Measurements from ENCODE around the gene KLHL17.

Gene KLHL17

DNA sequence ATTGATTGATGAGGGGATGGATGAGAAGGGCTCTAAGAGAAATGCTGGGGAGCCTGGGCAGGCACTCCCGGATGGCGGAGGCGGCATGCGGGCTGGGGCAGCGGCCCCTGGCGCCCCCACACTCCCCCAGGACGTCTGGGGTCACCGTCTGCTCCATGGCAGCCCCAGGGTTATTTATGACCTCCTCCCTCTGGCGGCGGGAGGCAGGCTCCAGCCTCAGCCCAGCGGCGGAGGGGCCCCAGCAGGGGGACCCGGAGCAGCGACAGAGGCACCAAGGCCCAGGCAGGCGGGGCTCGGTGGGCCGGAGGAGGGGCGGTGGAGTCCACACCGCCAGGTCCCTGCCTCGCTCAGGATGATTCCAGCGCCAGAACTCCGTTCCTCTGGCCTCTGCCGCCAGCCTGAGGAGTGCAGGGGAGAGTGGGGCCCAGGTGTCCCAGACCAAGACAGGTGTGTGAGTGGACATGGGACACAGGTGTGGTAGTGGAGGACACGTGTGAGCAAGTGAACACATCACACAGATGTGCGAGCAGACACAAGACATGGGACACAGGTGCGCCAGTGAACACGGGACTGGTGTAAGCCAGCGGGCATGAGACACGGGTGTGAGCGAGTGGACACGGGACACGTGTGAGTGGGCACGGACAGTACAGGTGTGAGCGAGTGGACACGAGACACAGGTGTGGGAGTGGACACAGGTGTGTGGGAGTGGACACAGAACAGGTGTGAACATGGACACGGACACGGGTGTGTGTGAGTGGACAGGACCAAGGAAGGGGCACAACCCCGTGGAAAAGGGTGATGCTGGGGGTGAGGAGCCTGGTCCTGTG, 39.2 kb upstream of the KLHL17 start:
- FAIRE-seq, result no peak
- DNase-seq (ENCODE audit: extremely low spot score, insufficient read length, low read depth), result no peak

DNA sequence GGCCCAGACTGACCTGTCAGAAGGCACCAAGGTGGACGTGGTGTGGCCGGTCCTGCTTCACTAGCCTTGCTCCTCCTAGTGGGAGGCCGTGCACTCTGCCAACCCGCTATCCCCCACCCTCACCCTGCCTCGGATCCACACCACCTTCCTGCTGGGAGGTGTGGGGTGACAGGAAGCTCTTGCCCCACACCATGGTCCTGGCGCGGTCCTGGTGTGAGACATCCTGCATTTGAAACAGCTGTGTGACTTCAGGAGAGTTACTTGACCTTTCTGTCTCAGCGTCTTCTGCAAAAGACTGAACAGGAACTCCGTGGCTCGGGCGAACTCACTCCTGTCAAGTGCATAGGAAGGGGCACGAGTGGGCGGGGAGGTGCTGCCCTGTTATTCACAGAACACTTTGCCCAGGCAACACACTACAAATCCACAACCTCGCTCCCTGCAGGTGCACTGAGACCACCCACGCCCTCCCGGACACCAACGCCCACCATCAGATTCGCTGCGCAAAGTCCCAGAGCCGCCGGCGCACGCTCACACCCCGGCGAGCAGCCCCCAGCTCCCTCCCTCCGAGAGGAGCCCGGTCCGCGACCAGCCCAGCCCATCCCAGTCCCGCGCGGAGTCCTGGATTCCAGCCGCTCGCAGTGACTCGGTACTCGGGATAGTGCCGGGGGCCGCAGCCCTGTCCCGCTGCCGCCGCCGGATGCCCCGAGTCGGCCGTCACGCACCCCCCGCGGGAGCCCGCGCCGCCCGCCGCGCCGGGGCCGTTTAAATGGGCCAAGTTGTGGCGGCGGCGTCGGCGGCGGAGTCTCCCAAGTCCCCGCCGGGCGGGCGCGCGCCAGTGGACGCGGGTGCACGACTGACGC, 37.0 kb upstream of the KLHL17 start, which contains the start of gene SAMD11:
TSS of gene SAMD11 (plus strand) at position 793 of the 860 bp plus-strand sequence. CDS start 509 bp downstream, outside the sequence.
- FAIRE-seq (no peak), DNase-seq (ENCODE audit: extremely low spot score, insufficient read length, low read depth) (no peak)

DNA sequence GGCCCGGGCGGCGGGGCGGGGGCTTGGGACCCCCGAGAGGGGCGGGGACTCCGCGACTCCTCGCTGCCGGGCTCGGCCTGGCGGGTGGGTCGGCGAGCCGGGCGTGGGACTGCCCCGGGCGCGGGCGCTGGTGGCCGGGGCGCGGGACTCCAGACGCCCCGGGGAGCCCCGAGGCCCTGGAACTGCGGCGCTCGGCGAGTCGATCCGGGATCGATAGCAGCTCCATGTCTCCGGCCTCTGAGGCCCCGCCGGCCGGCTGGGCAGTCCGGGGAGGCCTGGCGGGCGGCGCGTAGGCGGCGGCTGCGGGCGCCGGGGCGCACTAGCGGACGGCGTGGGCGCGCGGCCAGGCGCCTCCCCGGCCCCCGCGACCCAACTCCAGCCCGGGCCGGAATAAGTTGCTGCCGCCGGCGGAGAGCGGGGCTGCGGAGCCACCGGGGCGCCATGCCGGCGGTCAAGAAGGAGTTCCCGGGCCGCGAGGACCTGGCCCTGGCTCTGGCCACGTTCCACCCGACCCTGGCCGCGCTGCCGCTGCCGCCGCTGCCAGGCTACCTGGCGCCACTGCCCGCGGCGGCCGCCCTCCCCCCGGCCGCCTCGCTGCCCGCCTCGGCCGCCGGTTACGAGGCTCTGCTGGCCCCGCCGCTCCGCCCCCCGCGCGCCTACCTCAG, 36.3 kb upstream of the KLHL17 start:
- DNase-seq (ENCODE audit: extremely low spot score, insufficient read length, low read depth) (no peak), FAIRE-seq (no peak)

DNA sequence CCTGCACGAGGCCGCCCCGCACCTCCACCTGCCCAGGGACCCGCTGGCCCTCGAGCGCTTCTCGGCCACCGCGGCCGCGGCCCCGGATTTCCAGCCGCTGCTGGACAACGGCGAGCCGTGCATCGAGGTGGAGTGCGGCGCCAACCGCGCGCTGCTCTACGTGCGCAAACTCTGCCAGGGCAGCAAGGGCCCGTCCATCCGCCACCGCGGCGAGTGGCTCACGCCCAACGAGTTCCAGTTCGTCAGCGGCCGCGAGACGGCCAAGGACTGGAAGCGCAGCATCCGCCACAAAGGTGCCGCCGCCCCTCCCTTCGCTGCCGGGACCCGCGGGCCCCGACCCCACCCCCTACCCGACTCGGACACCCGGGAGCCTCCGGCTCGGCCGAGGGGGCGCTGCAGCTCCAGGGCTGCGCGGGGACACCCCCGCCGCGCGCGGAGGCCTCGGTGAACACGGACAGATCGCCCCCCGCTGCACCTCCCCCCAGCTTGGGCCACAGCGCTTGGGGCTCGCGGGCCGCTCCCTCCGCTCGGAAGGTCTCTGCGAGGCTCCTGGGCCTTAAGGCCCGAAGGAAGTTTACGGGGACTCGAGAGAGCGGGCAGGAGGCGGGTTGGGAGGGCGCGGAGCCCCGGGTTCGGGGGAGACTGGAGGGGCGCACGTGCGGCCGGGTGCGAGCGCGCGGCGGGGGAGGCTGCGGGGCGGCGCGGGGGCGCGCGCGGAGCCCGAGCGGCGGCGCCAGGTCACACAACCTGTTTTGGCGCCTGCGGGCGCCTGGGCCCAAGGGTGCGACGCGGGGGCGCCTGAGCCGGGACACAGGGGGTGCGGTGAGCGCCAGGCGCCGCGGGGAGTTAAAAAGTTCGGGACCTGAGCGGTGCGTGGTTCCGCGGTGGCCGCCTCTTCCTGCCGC, 35.5 kb upstream of the KLHL17 start:
- no peak for FAIRE-seq
- DNase-seq (ENCODE audit: extremely low spot score, insufficient read length, low read depth), result no peak

DNA sequence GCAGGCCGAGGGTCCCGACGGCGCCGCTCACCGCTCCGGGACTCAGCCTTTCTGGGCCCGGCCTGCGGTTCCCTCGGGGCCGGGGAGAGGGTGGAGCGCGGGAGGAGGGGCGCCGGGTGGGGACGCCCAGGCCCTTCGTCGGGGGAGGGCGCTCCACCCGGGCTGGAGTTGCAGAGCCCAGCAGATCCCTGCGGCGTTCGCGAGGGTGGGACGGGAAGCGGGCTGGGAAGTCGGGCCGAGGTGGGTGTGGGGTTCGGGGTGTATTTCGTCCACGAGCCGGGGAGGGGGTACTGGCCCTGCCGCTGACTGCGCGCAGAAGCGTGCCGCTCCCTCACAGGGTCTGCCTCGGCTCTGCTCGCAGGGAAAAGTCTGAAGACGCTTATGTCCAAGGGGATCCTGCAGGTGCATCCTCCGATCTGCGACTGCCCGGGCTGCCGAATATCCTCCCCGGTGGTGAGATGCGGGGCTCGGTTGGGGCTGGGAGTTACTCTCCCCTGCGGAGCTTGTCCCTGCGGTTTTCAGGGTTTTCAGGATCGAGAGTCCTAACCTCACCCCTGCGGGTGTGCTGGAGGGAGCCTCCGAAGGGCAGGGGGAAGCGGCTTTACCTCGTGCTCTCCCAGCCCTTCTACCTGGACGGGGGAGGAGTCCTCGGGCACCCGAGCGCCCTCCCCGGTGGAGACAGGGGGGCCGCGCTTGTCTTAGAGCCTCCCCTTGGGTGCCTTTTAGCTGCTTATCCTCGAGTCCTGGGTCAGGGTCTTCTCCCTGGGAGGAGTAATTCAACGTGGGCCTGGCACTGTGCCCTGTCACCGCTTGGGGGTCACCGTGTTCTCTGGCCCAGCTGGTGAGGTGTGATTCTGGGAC, 34.6 kb upstream of the KLHL17 start:
- DNase-seq (ENCODE audit: extremely low spot score, insufficient read length, low read depth) (no peak), FAIRE-seq (no peak)

DNA sequence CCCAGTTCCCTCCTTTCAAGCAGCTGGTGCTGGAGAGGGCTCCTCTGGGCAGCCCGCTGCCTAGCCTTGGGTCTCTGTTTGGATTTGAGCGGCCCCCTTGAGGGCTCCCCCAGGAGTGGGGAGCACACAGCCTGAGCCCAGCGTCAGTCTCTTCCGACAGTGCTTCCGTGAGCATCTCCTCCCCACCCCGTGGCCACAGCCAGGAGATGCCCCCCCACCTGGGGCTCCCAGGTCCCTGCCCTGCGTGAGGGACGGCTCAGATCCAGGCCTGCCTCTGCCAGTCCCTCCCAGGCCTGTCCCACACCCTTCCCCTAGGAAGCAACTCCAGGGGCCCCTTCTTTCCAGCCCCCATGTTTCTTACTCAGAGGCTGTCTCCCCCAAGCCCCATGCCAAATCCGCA, 33.1 kb upstream of the KLHL17 start:
- DNase-seq (ENCODE audit: extremely low spot score, insufficient read length, low read depth) (no peak), FAIRE-seq (no peak)

DNA sequence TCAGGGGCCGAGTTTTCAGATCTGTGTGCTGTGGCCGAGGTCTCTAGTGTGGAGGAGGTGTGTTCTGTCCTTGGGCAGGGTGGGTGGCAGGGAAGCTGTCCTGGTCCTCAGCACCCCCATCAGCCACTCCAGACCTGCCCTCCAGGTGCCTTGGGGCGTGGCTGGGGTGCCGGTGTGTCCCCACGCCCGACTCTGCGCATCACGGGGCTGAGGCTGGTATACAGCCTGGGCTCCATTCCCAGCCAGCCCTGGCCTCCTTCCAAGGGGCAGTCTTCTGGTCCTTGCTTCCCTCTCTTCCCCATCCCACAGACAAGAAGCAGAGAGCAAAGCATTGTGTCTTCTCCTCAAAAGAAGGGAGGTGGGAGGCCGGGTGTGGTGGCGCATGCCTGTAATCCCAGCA, 32.6 kb upstream of the KLHL17 start:
- FAIRE-seq (no peak), DNase-seq (ENCODE audit: extremely low spot score, insufficient read length, low read depth) (no peak)

DNA sequence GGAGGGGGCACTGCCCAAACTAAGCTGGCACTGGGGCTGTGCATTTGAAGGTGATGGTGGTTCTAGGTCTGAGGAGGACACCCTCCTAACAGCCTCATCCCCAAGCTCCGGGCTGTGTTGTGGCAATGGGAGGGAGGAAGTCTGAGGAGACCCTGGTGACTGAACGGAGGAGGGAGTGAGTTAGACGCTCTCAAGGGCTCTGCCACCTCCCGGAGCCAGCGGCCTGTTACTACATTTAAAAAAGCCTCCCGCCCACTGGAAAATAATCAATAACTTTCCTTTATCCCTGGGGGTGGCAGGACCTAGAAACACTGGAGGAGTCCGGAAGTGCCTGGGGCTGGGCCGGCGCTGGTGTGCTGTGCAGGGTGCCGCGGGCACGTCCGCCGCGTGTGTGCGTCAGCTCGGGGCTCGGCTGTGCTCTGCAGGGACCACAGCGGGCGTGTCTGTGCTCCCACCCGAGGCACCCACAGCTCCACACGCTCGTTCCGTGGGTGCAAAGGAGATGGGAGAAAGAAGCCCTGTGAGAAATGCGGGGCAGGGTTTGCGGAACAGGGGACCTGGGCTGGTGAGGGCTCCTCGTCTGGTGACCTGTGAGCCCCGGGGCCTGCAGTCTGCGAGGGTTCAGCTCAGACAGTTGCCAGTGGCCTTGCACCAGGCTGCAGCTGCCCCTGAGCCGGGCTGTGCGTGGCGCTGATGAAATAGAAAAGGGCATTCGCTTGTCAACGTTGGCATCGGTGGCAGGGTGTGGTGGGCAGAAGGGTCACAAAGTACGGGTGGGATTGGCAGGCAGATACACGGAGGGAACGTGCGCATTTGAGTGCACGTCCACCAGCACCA, 31.3 kb upstream of the KLHL17 start:
- DNase-seq (ENCODE audit: extremely low spot score, insufficient read length, low read depth) (no peak), FAIRE-seq (no peak)

DNA sequence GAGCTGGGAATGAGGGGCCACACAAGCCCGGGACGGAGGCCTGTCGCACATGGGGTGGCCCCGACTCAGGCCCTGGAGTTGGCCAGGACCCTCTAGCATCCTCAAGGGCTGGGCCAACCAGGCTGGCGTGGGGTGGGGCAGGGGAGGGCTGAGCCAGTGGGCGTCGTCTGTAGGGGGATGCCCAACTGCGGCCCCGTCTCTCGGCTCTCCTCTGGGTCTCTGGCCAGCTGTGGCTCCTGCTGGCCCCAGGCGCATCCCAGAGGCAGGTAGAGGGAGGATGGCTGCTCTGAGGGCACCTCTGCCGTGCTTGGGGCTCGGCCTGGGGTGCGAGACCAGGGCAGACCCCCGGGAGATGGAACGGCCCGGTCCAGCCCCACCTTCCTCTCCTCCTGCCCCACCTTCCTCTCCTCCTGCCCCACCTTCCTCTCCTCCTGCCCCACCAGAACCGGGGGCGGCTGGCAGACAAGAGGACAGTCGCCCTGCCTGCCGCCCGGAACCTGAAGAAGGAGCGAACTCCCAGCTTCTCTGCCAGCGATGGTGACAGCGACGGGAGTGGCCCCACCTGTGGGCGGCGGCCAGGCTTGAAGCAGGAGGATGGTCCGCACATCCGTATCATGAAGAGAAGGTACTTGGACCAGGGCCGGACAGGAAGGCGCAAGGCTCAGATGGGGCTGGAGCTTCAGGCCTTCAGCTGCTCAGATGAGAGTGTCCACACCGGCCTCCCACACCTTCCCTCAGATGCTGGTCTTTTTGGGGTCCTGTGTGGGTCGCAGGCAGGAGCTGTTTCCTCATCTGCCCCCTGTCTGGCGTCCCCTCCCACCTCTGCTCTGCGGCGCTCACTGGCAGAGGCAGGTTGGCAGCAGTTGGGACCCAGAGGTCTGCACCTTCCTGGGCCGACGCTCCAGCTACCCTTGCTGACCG, 30.4 kb upstream of the KLHL17 start:
- FAIRE-seq (no peak), DNase-seq (ENCODE audit: extremely low spot score, insufficient read length, low read depth) (no peak)

DNA sequence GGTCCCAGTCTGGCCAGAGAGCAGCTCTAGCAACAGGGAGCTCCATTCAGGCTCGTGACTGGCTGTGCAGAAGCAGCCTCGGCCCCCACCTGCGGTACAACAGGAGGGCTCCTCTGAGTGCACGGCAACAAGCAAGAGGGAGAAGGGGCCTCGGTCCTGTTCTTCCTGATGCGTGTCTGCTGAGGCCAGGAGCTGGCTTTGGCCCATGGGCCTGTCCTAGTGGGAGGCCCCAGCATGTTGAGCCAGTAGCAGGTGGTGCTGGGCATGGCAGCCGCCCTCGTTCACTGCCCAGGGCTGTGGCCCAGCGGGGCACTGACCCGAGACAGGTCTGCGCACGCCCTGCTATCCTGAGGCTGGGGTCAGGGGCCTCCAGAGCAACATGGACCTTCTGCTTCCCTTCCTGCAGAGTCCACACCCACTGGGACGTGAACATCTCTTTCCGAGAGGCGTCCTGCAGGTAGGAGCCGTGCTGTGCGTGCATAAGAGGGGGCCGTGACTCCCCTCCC, 29.7 kb upstream of the KLHL17 start:
- FAIRE-seq, result no peak
- DNase-seq (ENCODE audit: extremely low spot score, insufficient read length, low read depth), result no peak

DNA sequence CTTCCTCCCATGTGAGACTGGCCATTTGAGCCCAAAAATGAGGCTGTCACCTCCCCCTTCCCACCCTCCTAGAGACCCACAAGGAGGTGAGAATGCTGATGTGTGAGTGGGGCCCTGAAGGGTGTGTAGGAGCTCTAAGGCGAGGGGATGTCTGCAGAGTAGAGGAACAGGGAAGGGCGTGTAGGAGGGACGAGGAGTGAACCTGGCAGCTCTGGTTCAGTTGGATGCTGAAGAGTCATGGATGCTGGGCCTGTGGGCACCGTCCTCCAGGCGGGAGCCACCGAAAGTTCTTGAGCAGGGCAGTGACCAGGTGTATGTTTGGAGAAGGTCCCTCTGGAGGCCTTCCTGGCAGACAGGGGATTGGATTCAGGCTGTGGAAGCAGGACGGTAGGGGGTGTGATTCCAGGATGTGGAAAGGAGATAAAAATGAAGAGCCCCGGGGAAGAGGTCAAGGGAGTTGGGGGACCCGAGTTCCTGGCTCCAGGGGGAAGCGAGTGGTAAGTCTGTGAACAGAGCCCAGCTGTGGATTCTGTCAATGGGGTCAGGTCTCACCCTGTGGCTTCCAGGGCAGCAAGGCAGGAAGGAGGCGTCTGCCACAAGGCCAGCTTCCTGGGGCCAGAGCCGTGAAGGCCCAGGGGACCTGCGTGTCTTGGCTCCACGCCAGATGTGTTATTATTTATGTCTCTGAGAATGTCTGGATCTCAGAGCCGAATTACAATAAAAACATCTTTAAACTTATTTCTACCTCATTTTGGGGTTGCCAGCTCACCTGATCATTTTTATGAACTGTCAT, 28.8 kb upstream of the KLHL17 start:
- no peak for FAIRE-seq
- DNase-seq (ENCODE audit: extremely low spot score, insufficient read length, low read depth), result no peak

DNA sequence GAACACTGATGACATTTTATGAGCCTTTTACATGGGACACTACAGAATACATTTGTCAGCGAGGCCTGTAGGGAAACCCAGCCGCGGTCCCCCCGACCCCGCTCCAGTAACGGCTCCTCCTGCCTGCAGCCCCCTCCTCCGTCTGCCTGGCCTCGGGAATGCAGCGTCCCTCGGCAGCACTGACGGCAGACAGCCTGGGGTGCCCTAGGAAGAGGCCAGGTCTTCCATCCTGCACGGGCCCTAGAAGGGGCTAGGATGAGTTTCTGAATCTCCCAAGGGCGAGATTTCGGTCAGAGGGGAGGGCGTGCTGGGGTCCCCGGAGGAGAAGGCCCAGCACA, 28.2 kb upstream of the KLHL17 start:
- DNase-seq (ENCODE audit: extremely low spot score, insufficient read length, low read depth), result no peak
- no peak for FAIRE-seq

DNA sequence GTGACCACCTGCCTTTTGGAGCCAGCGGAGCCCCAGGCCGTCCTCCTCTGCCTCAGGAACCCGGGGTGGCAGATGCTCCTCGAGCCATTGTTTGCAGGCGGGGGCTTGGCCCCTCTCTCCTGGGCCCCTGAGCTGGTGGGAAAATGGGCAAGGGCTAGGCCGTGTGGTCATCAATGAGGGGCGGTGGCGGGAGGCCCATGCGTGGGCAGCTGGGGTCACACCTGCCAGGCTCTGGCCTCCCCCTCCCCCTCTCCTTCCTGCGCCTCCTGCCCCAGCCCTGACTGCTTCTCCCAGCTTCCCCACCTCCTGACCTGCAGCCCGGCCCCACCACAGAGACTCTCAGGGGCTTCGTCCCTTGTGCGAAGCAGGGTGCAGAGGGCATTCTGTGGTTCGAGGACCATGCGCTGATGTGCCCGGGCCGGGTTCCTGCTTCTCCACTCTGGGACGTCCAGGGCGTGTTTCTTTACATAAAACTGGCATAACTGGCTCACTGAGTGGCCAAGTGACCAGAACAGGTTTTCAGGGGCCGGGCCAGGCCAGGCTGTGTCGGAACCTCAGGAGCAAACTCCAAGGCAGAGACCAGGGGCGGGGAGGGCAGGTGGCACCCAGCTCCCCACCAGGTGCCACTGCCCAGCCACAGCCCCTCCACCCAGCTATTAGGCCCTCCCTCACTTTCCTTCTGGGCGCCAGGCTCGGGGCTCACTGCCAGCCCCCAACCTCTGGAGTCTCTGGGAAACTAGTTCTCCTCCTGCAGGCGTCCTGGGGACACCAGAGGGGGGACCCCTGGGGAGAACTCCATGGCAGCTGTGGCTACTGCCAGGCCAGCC, 27.4 kb upstream of the KLHL17 start:
- DNase-seq (ENCODE audit: extremely low spot score, insufficient read length, low read depth) (no peak), FAIRE-seq (no peak)

DNA sequence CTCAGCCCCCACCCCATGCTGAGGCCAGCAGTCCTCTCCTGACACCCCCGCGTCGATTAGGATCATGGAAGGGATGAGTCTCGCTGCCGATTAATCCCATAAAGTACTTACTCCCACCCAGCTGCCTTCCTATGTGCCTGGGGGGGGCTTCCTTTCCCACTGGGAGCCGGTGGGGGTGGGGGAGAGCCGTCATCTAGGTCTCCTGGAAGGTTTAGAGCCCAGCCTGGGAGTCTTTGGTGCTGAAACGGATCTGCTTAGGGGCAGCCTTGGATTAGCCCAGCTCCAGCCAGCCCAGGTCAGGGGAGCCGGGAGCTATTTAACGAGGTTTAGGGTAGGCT, 26.8 kb upstream of the KLHL17 start:
- no peak for FAIRE-seq
- DNase-seq (ENCODE audit: extremely low spot score, insufficient read length, low read depth), result no peak

DNA sequence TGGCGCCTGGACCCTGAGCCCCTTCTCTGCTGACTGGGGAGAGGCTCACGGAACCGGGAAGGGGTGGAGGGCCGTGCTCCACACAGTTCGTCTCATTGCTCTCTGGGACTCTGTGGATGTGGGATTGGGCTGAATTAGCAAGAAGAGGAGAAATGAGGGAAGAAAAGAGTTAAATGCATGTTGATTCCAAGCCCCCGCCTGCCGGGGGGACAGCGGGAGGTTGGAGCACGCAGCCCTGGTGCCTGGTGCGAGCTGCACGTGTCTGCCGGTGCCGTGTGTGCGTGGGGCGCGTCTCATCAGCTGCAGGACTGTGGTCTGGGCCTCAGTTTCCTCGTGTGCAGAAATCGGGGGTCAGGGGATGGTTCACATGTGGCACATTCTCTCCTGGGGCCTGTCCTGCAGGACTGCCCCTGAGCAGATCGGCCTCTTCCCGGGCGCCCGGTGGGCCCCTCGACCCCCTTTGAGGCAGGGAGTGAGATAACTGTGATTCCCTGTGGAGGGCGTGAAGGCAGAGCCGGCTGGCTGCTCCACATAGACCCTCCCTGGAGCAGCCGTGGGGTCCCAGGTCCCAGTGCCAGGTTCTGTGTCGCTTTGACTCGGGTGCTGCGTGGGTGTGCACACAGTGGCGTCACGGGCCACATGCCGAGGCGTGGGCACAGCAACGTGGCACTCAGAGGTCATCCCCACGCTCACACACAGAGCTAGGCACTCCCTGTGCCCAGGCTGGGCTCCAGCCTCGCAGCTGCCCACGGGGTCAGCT, 25.2 kb upstream of the KLHL17 start:
- FAIRE-seq (no peak), DNase-seq (ENCODE audit: extremely low spot score, insufficient read length, low read depth) (no peak)
